ENCODE data around the gene SYCN. TPM values are rescaled to one million over a fixed set of nuclear protein-coding genes. Genes with fewer than 3 reads are reported as not detected.

The SYCN gene
- total RNA-seq, 1 donor from 2014 or later, result not detected

- Mint-ChIP-seq H3K27me3 (ENCODE audit: unreplicated experiment) (peaks cover 8% of the 10 kb centered on the region), H3K4me1 (ENCODE audit: unreplicated experiment) (peaks cover 40% of the 10 kb centered on the region), H3K9me3 (ENCODE audit: unreplicated experiment) (no peaks in the 10 kb centered on the region), H3K36me3 (ENCODE audit: low read depth, unreplicated experiment) (peaks cover 11% of the 10 kb centered on the region), H3K4me3 (ENCODE audit: unreplicated experiment) (no peak overlapping the region), H3K27ac (ENCODE audit: unreplicated experiment) (no peak overlapping the region)
- no peak for TF ChIP-seq CTCF (IDR thresholded peaks at IDR 0.05; ENCODE audit: unreplicated experiment)
- DNase-seq (ENCODE audit: low spot score), result no peak
These were observed 46.6 kb downstream of the SYCN start for GRCh38 chr19:39157275-39157996.

GRCh38 chr19:39156326-39157230 lies 47.5 kb downstream of the SYCN start:
- Mint-ChIP-seq H3K4me1 (ENCODE audit: unreplicated experiment) (peaks cover 40% of the 10 kb centered on the region), H3K9me3 (ENCODE audit: unreplicated experiment) (no peaks in the 10 kb centered on the region), H3K27ac (ENCODE audit: unreplicated experiment) (no peak overlapping the region), H3K4me3 (ENCODE audit: unreplicated experiment) (no peak overlapping the region), H3K36me3 (ENCODE audit: low read depth, unreplicated experiment) (peaks cover 11% of the 10 kb centered on the region), H3K27me3 (ENCODE audit: unreplicated experiment) (peaks cover 8% of the 10 kb centered on the region)
- DNase-seq (ENCODE audit: low spot score), result no peak
- no peak for TF ChIP-seq CTCF (IDR thresholded peaks at IDR 0.05; ENCODE audit: unreplicated experiment)

GRCh38 chr19:39155741-39156140 lies 48.3 kb downstream of the SYCN start:
- H3K9me3 Mint-ChIP-seq (ENCODE audit: unreplicated experiment), result no peaks in the 10 kb centered on the region
- H3K4me3 Mint-ChIP-seq (ENCODE audit: unreplicated experiment), result no peak overlapping the region
- H3K27ac Mint-ChIP-seq (ENCODE audit: unreplicated experiment), result no peak overlapping the region
- no peak for DNase-seq (ENCODE audit: low spot score)
- H3K4me1 Mint-ChIP-seq (ENCODE audit: unreplicated experiment), result peaks cover 37% of the 10 kb centered on the region
- H3K36me3 Mint-ChIP-seq (ENCODE audit: low read depth, unreplicated experiment), result peaks cover 11% of the 10 kb centered on the region
- TF ChIP-seq CTCF (IDR thresholded peaks at IDR 0.05; ENCODE audit: unreplicated experiment), result no peak
- H3K27me3 Mint-ChIP-seq (ENCODE audit: unreplicated experiment), result peaks cover 11% of the 10 kb centered on the region

- peaks cover 31% of the 10 kb centered on the region for H3K4me1 Mint-ChIP-seq (ENCODE audit: unreplicated experiment)
- no peak for DNase-seq (ENCODE audit: low spot score)
- no peak overlapping the region for H3K27ac Mint-ChIP-seq (ENCODE audit: unreplicated experiment)
- H3K4me3 Mint-ChIP-seq (ENCODE audit: unreplicated experiment), result no peak overlapping the region
- H3K36me3 Mint-ChIP-seq (ENCODE audit: low read depth, unreplicated experiment), result peaks cover 8% of the 10 kb centered on the region
- peaks cover 8% of the 10 kb centered on the region for H3K27me3 Mint-ChIP-seq (ENCODE audit: unreplicated experiment)
- TF ChIP-seq CTCF (IDR thresholded peaks at IDR 0.05; ENCODE audit: unreplicated experiment), result no peak
- H3K9me3 Mint-ChIP-seq (ENCODE audit: unreplicated experiment), result no peaks in the 10 kb centered on the region
These were observed 48.9 kb downstream of the SYCN start for GRCh38 chr19:39155114-39155700.

Data from endothelial cell (in vitro differentiated cells).